ENCODE data around the gene UTS2R. TPM values are rescaled to one million over a fixed set of nuclear protein-coding genes. Genes with fewer than 3 reads are reported as not detected.

Gene UTS2R
- total RNA-seq, 2 experiments from 2014 or later: not detected

DNA sequence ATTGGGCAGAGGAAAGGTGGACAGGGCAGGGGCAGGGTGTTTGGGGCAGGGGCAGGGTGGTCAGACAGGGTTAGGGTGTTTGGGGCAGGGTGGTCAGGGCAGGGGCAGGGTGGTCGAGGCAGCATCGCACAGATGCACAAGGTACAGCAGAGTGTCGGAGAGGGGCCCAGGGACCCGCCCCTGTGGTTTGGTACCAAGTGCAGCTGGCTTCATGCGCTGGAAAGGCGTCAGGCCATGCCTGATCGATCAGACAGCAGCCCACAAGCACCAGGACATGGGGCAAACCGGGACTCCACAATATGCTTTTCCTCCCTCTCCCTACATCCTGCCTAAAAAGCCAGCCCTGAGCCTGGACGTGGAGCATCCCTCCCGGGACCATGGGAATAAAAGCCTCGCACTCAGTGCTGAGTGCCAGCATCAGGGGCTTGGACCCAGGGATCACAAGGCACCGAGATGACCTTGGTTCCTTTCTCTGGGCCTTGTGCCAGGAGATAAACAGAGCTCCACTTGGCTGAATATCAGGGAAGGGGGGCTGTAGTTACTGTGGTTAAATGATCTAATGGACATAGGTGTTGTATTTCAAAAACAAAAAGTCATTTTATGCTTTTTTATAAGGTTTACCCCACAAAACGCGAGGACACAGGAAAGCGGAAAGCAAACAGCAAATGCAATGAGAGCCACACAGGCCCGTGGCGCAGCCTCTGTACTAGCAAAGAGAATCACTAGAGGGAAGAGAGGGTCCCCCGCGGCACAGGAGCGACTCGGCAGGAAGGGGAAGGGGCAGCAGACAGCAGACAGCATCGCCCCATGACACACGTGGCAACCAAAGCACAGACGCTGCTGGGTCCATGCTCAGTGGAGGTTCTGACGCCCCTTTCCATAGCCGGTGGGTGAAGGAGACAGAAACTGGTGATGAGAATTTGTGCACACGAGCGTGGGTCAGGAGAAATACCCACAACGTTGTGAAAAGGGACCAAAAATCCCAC, 41.3 kb downstream of the UTS2R start:
- no peaks in the 10 kb centered on the region for H3K9me3 Mint-ChIP-seq
- Histone ChIP-seq H3K27ac (ENCODE audit: low read depth in 1 of 2, low read length in 2 of 2) (no peak overlapping the region), H3K9me3 (ENCODE audit: control insufficient read depth in 1 of 2, insufficient read depth in 1 of 2, low read length in 2 of 2) (no peaks in the 10 kb centered on the region), H3K4me3 (ENCODE audit: low read length) (no peak overlapping the region), H3K4me1 (ENCODE audit: insufficient read depth, low read length) (peaks cover 18% of the 10 kb centered on the region), H3K27me3 (ENCODE audit: control insufficient read depth in 1 of 2, insufficient read depth in 2 of 2, low read length in 2 of 2) (no peaks in the 10 kb centered on the region), H3K36me3 (ENCODE audit: insufficient read depth, low read length) (peaks cover 20% of the 10 kb centered on the region)
- H3K4me3 Mint-ChIP-seq: no peak overlapping the region
- ChIA-PET POLR2A (no interaction called here), CTCF (no interaction called here)
- H3K27ac Mint-ChIP-seq: no peak overlapping the region
- H3K27me3 Mint-ChIP-seq: no peaks in the 10 kb centered on the region
- no peak for ATAC-seq (ENCODE audit: poor library complexity)
- no peak for DNase-seq
- intact Hi-C loops (cut with DNase I, micrococcal nuclease): loop anchor here (5.0 to 10.0 kb wide), 4 partner anchors 142 to 378 kb away; partner anchors contain the start of genes DCXR (in 1 of the 2), RAC3 (in 1 of the 2) and TBCD (in 1 of the 2)
- TF ChIP-seq, protein P1, sequence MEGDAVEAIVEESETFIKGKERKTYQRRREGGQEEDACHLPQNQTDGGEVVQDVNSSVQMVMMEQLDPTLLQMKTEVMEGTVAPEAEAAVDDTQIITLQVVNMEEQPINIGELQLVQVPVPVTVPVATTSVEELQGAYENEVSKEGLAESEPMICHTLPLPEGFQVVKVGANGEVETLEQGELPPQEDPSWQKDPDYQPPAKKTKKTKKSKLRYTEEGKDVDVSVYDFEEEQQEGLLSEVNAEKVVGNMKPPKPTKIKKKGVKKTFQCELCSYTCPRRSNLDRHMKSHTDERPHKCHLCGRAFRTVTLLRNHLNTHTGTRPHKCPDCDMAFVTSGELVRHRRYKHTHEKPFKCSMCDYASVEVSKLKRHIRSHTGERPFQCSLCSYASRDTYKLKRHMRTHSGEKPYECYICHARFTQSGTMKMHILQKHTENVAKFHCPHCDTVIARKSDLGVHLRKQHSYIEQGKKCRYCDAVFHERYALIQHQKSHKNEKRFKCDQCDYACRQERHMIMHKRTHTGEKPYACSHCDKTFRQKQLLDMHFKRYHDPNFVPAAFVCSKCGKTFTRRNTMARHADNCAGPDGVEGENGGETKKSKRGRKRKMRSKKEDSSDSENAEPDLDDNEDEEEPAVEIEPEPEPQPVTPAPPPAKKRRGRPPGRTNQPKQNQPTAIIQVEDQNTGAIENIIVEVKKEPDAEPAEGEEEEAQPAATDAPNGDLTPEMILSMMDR (IDR thresholded peaks at IDR 0.05): no peak
- peaks cover 14% of the 10 kb centered on the region for H3K4me1 Mint-ChIP-seq (ENCODE audit: low read depth)
- H3K36me3 Mint-ChIP-seq (ENCODE audit: low read depth): peaks cover 29% of the 10 kb centered on the region

DNA sequence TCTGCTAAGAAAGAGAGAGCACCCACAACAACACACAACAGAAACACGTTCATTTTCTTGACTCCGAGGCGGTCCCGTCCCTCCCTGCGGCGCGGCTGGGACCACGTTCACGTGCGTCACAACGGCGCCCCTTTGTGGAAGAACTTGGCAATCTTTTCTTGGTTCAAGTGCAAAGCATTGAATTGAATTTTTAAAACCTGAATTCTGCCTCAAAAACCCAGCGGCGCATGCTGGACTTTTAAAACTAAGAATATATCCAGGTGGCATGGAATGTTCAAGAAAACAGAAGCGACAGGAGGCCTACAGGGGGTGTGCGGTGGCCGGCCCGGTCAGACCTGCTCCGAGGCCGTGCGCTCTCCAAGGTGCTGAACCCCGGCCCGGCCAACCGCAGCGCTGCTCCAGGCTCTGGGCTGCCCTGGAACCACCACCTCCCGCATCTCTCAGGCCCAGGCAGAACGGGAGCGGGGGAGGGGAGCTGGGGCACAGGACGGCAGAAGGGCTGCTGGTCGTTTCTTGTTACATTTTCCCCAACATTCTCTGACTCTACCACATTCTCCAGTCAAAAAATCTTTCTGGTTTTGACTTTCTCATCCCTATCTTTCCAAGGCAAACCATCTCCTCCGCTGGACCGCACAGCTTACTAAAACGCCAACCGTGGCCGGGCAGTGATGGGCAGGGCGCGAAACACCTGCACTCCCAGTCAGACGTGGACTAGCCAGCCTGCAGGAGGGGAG, 43.1 kb downstream of the UTS2R start:
- TF ChIP-seq, protein P1 (IDR thresholded peaks at IDR 0.05): peak; percentile 75
- Histone ChIP-seq H3K4me3 (ENCODE audit: low read length) (no peak overlapping the region), H3K27me3 (ENCODE audit: control insufficient read depth in 1 of 2, insufficient read depth in 2 of 2, low read length in 2 of 2) (no peaks in the 10 kb centered on the region), H3K9me3 (ENCODE audit: control insufficient read depth in 1 of 2, insufficient read depth in 1 of 2, low read length in 2 of 2) (no peaks in the 10 kb centered on the region), H3K36me3 (ENCODE audit: insufficient read depth, low read length) (peaks cover 14% of the 10 kb centered on the region), H3K4me1 (ENCODE audit: insufficient read depth, low read length) (peaks cover 27% of the 10 kb centered on the region), H3K27ac (ENCODE audit: low read depth in 1 of 2, low read length in 2 of 2) (no peak overlapping the region)
- Mint-ChIP-seq H3K27me3 (no peaks in the 10 kb centered on the region), H3K27ac (no peak overlapping the region), H3K9me3 (no peaks in the 10 kb centered on the region), H3K4me3 (peak overlapping the region; percentile 9), H3K36me3 (ENCODE audit: low read depth) (peaks cover 16% of the 10 kb centered on the region), H3K4me1 (ENCODE audit: low read depth) (peaks cover 21% of the 10 kb centered on the region)
- ChIA-PET POLR2A (interaction anchor here (0.6 to 1.6 kb wide), 2 partner anchors 43 to 107 kb away, joined by 4 read pairs; no protein-coding TSS in a partner anchor), CTCF (no interaction called here)
- ATAC-seq (ENCODE audit: poor library complexity): peak; percentile 27
- peak; percentile 61 to 83 (median 70) for DNase-seq
- intact Hi-C loops (cut with DNase I, micrococcal nuclease): loop anchor here (1.0 to 10.0 kb wide), 9 partner anchors 38 to 380 kb away; partner anchors contain the start of genes DCXR (in 2 of the 2), CYBC1 (in 1 of the 2), RAC3 (in 1 of the 2) and TBCD (in 1 of the 2)

DNA sequence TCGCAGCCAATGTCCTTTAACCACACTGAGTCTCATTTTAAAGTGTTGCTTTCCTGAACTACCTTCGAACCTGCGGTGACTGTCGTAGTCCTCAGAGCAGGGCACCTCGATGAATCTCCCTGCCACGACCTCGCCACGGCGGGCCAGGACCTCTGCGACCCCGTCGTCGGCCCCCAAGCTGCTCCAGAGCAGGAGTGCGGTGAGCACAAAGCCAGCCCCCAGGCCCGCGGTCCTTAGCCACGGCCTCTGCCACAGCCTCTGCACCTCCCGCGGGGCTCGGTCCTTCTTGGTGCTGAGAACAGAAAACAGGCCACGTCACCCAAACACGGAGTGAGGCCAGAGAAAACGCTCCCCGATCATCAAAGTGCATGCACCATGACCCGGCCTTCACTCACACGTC, 43.8 kb downstream of the UTS2R start:
- H3K27ac ChIP-seq (ENCODE audit: low read depth in 1 of 2, low read length in 2 of 2): no peak overlapping the region
- Mint-ChIP-seq H3K4me3 (no peak overlapping the region), H3K36me3 (ENCODE audit: low read depth) (peaks cover 22% of the 10 kb centered on the region), H3K4me1 (ENCODE audit: low read depth) (peaks cover 27% of the 10 kb centered on the region), H3K27me3 (no peaks in the 10 kb centered on the region), H3K9me3 (no peaks in the 10 kb centered on the region), H3K27ac (no peak overlapping the region)
- no peaks in the 10 kb centered on the region for H3K9me3 ChIP-seq (ENCODE audit: control insufficient read depth in 1 of 2, insufficient read depth in 1 of 2, low read length in 2 of 2)
- TF ChIP-seq, protein P1 (IDR thresholded peaks at IDR 0.05): no peak
- H3K36me3 ChIP-seq (ENCODE audit: insufficient read depth, low read length): peaks cover 14% of the 10 kb centered on the region
- POLR2A ChIA-PET: no interaction called here
- DNase-seq (peak in 1 of 14 experiments; percentile 34), ATAC-seq (ENCODE audit: poor library complexity) (no peak)
- no peak overlapping the region for H3K4me3 ChIP-seq (ENCODE audit: low read length)
- peaks cover 30% of the 10 kb centered on the region for H3K4me1 ChIP-seq (ENCODE audit: insufficient read depth, low read length)
- intact Hi-C loops (cut with DNase I, micrococcal nuclease): loop anchor here (2.0 to 10.0 kb wide), 6 partner anchors 37 to 381 kb away; partner anchors contain the start of genes DCXR (in 2 of the 2), CYBC1 (in 1 of the 2), RAC3 (in 1 of the 2) and TBCD (in 1 of the 2)
- CTCF ChIA-PET: no interaction called here
- no peaks in the 10 kb centered on the region for H3K27me3 ChIP-seq (ENCODE audit: control insufficient read depth in 1 of 2, insufficient read depth in 2 of 2, low read length in 2 of 2)

Data from CD4-positive, alpha-beta T cell (primary cell).